Right lobe of liver (tissue), 6 donors: ENCODE results near the gene THSD7B. TPM values are rescaled to one million over a fixed set of nuclear protein-coding genes. Genes with fewer than 3 reads are reported as not detected.

Source experiments
- ATAC-seq, 4 donors: fragments of 200-7000 bp; cut with Tn5 transposase; one replicate each; pipeline ENCODE4 v1.9.1; 2020; ENCODE audit warnings: mild to moderate bottlenecking in 4 of 4, moderate library complexity in 4 of 4
- DNase-seq, 3 donors: peaks; one replicate each; pipeline ENCODE4 v3.0.0-alpha.2; 2020
- H3K27ac ChIP-seq, 3 donors: fragments of 200-600 bp; one replicate each; pipeline ENCODE4 v1.8.0; 2022
- H3K27me3 ChIP-seq, 2 donors: fragments of 200-600 bp; one replicate each; pipeline ENCODE4 v1.8.0; 2022
- H3K36me3 ChIP-seq, 4 donors: fragments of 200-600 bp; sonication (generic) in 1 of 4; one replicate each; pipeline versions ENCODE4 v1.5.1 to v1.8.0; 2017 to 2022; ENCODE audit warnings: control low read depth in 1 of 4
- H3K4me1 ChIP-seq, 4 donors: fragments of 200-600 bp; sonication (generic) in 1 of 4; one replicate each; pipeline versions ENCODE4 v1.5.1 to v1.8.0; 2017 to 2022; ENCODE audit warnings: control low read depth in 1 of 4
- H3K4me3 ChIP-seq, 3 donors: fragments of 200-600 bp; one replicate each; pipeline ENCODE4 v1.8.0; 2022
- H3K9me3 ChIP-seq, 4 donors: fragments of 200-600 bp; sonication (generic) in 1 of 4; one replicate each; pipeline versions ENCODE4 v1.5.1 to v1.8.0; 2017 to 2022; ENCODE audit warnings: control low read depth in 1 of 4
- POLR2A ChIP-seq: fragments of 450-650 bp; IDR thresholded peaks from one replicate; pipeline ENCODE4 v1.6.1; 2017; ENCODE audit warnings: antibody characterized with exemption, mild to moderate bottlenecking
- WGBS: methylation state at CpG from one replicate; pipeline ENCODE4 v1.1.6; 2018; ENCODE audit warnings: low coverage, low lambda C conversion rate; ENCODE audit not compliant: insufficient coverage; ENCODE audit errors: missing lambda C conversion rate; 5-methylcytosine and 5-hydroxymethylcytosine counted together
- intact Hi-C, 2 donors: fragments of 100-400 bp; cut with DNase I; formaldehyde crosslinking; loops; one replicate each; pipeline versions ENCODE4 v1.11.2 to v1.14.1; 2022
- total RNA-seq, 6 experiments: library from RNA; depleted of rRNA in 2 of 6; stranded (reverse); fragments of >200 nt in 2 of 6; fragmentation: NEBNext Ultra II Directional in 3 of 6; extraction: Animal tissue kit (Norgen Biotek cat#: 25700) in 3 of 6; gene quantifications; one replicate each; pipeline versions ENCODE4 v1.1.0 to v1.2.4, GENCODE V29; 2016 to 2023
- TF ChIP-seq, protein P1 (sequence below), 4 donors: fragments of 200-600 bp in 3 of 4; fragments of 450-650 bp in 1 of 4; IDR thresholded peaks; one replicate each; pipeline versions ENCODE4 v1.5.1 to v1.8.0; 2016 to 2022; ENCODE audit warnings: antibody characterized with exemption in 4 of 4, mild to moderate bottlenecking in 2 of 4
- donor health status: DM: no; HTN: yes; CAD: no.
- donor health status: DM: no; HTN: no; CAD: no.
- donor health status: DM: no; HTN: no; CAD: no.
- donor health status: DM: no; HTN: yes; CAD: no.
- donor health status: DM: no; HTN: yes; CAD: no.

The THSD7B gene
- total RNA-seq, 6 experiments from 2014 or later = 0.07 to 0.89 (median 0.24) TPM

DNA sequence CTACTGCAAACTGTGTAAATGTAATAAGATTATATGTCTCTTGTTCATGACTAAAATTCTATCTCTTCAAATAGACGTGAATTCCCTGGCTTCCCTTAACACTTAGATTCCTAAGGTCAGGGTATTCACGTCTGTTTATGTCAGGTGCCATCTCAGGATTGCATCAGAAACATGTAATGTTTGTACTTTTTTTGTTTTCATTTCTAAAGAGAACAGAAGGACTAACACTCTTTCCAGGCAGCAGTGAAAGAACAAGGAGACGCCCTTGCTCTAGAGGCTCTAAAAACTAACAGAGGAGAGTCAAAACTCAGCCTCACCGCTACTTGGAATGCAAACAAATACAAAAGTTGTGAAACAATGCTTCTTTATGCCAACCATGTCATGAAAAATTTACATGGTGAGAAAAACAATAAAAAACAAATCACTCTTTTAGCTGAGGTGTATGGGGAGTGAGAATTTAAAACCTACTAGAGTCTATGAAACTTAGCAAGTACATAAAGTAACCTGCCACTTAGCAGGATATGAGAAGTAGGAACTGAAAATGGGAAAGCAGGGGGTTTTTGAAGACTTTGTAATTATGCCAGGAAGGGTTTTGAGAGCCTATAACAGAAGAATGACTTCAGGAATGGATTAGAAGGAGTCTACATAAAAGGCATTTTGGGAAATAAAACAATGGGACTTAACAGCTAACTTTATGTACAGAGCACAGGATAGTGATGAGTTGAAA, 522.7 kb downstream of the THSD7B start:
- Histone ChIP-seq H3K9me3 (no peaks in the 10 kb centered on the region), H3K4me1 (no peaks in the 10 kb centered on the region), H3K36me3 (no peaks in the 10 kb centered on the region), H3K4me3 (no peak overlapping the region), H3K27ac (no peak overlapping the region), H3K27me3 (no peaks in the 10 kb centered on the region)
- WGBS = 33% methylated on average over 4 of the region's 4 CpGs
- no peak for TF ChIP-seq POLR2A
- TF ChIP-seq, protein P1, sequence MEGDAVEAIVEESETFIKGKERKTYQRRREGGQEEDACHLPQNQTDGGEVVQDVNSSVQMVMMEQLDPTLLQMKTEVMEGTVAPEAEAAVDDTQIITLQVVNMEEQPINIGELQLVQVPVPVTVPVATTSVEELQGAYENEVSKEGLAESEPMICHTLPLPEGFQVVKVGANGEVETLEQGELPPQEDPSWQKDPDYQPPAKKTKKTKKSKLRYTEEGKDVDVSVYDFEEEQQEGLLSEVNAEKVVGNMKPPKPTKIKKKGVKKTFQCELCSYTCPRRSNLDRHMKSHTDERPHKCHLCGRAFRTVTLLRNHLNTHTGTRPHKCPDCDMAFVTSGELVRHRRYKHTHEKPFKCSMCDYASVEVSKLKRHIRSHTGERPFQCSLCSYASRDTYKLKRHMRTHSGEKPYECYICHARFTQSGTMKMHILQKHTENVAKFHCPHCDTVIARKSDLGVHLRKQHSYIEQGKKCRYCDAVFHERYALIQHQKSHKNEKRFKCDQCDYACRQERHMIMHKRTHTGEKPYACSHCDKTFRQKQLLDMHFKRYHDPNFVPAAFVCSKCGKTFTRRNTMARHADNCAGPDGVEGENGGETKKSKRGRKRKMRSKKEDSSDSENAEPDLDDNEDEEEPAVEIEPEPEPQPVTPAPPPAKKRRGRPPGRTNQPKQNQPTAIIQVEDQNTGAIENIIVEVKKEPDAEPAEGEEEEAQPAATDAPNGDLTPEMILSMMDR (IDR thresholded peaks at IDR 0.05) = no peak
- ATAC-seq (no peak), DNase-seq (no peak)
- intact Hi-C loops = no loop called here

DNA sequence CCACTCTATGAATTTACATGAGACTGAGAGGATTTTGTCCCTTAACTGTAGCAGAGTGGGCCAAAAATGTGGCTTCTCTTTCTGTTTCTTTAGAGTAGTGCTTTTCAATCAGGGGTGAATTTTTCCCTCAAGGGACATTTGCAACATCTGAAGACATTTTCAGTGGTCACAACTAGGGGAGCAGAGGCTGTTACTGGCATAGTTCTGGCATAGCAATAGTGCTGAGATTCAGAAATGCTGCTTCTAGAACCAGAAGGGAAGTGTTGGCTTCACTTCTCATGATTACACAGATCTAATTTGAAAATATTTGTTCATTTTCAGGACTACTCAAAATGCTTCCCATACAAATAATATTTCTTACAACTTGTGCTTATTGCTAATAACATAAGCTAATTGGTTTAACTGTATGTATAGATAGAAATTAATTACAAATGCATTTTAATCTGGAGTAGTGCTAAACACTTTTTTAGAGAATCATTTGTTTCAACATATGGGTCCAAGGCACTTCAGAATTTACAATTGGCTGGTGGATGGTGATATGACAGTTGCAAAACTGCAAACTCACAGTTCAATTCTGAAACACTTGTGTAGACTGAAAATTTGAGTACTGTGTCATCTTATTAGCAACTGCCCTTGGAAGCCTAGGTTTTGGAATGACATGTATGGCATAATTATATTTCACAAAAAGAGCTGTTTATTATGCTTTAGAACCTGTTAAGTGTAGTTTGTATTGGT, 526.7 kb downstream of the THSD7B start:
- H3K27ac ChIP-seq = no peak overlapping the region
- no peak overlapping the region for H3K4me3 ChIP-seq
- H3K27me3 ChIP-seq = no peaks in the 10 kb centered on the region
- intact Hi-C loops = no loop called here
- TF ChIP-seq POLR2A = no peak
- TF ChIP-seq, protein P1 (IDR thresholded peaks at IDR 0.05) = no peak
- DNase-seq = no peak
- H3K9me3 ChIP-seq = no peaks in the 10 kb centered on the region
- H3K36me3 ChIP-seq = no peaks in the 10 kb centered on the region
- no peaks in the 10 kb centered on the region for H3K4me1 ChIP-seq
- no peak for ATAC-seq

DNA sequence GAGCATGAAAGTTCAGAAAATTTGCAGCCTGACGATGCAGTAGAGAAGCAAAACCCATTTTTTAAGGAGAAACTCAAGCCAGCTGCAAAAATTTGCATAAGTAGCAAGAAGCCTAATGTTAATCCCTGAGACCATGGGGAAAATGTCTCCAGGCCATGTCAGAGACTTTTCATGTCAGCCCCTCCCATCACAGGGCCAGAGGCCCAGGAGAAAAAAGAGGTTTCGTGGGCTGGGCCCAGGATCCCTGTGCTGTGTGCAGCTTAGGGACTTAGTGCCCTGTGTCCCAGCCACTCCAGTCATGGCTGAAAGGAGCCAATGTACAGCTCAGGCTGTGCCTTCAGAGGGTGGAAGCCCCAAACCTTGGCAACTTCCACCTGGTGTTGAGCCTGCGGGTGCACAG, 533.0 kb downstream of the THSD7B start:
- H3K27me3 ChIP-seq = no peaks in the 10 kb centered on the region
- no peaks in the 10 kb centered on the region for H3K9me3 ChIP-seq
- 25% methylated on average over 1 of the region's 3 CpGs for WGBS
- TF ChIP-seq, protein P1 (IDR thresholded peaks at IDR 0.05) = no peak
- no peak for TF ChIP-seq POLR2A
- intact Hi-C loops = no loop called here
- no peak overlapping the region for H3K27ac ChIP-seq
- H3K36me3 ChIP-seq = no peaks in the 10 kb centered on the region
- no peaks in the 10 kb centered on the region for H3K4me1 ChIP-seq
- ATAC-seq (no peak), DNase-seq (no peak)
- H3K4me3 ChIP-seq = no peak overlapping the region

DNA sequence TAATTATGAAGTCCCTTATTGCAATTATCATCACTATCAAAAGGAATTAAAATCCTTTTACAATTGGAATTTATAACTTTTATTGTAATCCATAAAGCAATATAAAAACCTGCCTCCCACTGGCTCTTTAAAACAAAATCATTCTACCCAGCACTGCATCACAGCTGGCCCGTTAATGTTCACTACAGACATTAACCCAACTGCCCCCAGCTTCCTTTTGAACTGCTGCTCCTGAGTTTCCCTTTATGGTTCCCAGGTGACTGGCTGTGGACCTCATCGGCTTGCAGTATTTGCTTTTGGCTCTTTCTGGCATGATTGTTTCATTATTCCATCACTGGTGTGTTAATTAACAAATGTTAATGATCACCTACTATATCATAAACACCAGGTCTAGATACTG, 535.6 kb downstream of the THSD7B start:
- Histone ChIP-seq H3K4me3 (no peak overlapping the region), H3K36me3 (no peaks in the 10 kb centered on the region), H3K27me3 (no peaks in the 10 kb centered on the region), H3K9me3 (no peaks in the 10 kb centered on the region), H3K27ac (no peak overlapping the region), H3K4me1 (no peaks in the 10 kb centered on the region)
- DNase-seq (no peak), ATAC-seq (no peak)
- 65% methylated on average over 2 of the region's 2 CpGs for WGBS
- intact Hi-C loops = no loop called here
- TF ChIP-seq POLR2A = no peak
- TF ChIP-seq, protein P1 (IDR thresholded peaks at IDR 0.05) = no peak
